22Rv1 (cell line): ENCODE data around the gene TAP1.

Experiments used
- CTCF ChIP-seq: fragments of 450-650 bp; IDR thresholded peaks from 2 replicates; pipeline ENCODE4 v1.5.1; 2017; ENCODE audit warnings: mild to moderate bottlenecking
- ZFX ChIP-seq: fragments of 450-650 bp; IDR thresholded peaks from 2 replicates; pipeline ENCODE4 v1.6.1; 2017; ENCODE audit warnings: antibody characterized with exemption, borderline replicate concordance

GRCh38 chr6:32840604-32841246 lies 12.8 kb downstream of the TAP1 start:
- TF ChIP-seq CTCF, result no peak
- no peak for TF ChIP-seq ZFX
